ENCODE data around the gene THPO.

GRCh38 chr3:184388164-184388935 is 10.3 kb upstream of the THPO start:
- TF ChIP-seq, protein P1, sequence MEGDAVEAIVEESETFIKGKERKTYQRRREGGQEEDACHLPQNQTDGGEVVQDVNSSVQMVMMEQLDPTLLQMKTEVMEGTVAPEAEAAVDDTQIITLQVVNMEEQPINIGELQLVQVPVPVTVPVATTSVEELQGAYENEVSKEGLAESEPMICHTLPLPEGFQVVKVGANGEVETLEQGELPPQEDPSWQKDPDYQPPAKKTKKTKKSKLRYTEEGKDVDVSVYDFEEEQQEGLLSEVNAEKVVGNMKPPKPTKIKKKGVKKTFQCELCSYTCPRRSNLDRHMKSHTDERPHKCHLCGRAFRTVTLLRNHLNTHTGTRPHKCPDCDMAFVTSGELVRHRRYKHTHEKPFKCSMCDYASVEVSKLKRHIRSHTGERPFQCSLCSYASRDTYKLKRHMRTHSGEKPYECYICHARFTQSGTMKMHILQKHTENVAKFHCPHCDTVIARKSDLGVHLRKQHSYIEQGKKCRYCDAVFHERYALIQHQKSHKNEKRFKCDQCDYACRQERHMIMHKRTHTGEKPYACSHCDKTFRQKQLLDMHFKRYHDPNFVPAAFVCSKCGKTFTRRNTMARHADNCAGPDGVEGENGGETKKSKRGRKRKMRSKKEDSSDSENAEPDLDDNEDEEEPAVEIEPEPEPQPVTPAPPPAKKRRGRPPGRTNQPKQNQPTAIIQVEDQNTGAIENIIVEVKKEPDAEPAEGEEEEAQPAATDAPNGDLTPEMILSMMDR (IDR thresholded peaks at IDR 0.05; ENCODE audit: insufficient read depth, low read length, poor library complexity, severe bottlenecking): no peak
- TF ChIP-seq EZH2phosphoT487 (conservative IDR thresholded peaks at IDR 0.05; ENCODE audit: low read length): no peak

Measured in SU-DHL-6 (cell line).